Measurements from ENCODE around the gene QPCTL.
"Not testable (repeated sequence)": the region's sequence is repeated elsewhere in the genome, so short reads cannot be mapped to it uniquely, and the experiment has no call there.

Gene QPCTL

DNA sequence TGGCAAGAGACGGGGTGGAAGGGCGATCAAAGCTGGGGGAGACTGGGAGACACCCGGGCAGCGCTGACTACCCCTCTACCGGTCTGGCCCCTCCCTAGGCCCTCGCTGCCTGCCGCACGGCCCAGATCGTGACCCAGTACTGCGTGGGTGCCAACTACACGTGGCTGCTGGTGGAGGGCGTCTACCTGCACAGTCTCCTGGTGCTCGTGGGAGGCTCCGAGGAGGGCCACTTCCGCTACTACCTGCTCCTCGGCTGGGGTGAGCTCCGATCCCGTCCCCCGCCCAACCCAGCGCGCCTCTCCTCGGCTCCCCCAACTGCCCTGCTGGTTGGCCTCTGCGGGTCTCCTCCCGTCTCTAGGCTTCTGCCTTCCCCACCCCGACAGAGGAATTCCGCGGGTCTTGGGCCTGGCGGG lies 15.6 kb upstream of the QPCTL start:
- DNase-seq: peak; percentile 49

DNA sequence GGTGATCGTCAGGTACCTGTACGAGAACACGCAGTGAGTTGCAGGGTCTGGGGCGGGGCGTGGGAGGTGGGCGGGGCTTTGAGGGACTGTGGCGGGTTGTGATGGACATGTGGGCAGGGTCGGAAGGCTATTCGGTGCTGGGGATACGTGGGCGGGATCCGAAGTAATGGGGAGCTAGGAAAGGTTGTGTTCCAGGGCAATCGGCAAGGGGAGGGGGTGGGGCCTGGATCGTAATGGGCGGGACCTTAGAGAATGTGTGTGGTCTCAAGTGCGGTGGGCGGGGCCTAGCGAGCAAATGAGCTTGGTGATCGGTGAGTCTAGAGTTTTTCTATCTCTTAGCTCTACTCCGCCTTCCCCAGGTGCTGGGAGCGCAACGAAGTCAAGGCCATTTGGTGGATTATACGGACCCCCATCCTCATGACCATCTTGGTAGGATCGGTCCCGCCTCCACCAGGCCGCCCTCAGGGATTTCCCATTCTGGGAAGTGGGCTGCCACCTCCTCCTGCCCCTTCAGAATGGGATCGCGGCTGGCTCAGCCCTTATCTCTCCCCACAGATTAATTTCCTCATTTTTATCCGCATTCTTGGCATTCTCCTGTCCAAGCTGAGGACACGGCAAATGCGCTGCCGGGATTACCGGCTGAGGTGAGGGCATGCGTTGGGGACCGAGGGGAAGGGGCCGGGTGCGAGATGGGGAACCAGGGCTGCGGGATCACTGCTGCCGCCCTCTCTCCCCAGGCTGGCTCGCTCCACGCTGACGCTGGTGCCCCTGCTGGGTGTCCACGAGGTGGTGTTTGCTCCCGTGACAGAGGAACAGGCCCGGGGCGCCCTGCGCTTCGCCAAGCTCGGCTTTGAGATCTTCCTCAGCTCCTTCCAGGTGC lies 14.9 kb upstream of the QPCTL start:
- peak; percentile 82 for DNase-seq

DNA sequence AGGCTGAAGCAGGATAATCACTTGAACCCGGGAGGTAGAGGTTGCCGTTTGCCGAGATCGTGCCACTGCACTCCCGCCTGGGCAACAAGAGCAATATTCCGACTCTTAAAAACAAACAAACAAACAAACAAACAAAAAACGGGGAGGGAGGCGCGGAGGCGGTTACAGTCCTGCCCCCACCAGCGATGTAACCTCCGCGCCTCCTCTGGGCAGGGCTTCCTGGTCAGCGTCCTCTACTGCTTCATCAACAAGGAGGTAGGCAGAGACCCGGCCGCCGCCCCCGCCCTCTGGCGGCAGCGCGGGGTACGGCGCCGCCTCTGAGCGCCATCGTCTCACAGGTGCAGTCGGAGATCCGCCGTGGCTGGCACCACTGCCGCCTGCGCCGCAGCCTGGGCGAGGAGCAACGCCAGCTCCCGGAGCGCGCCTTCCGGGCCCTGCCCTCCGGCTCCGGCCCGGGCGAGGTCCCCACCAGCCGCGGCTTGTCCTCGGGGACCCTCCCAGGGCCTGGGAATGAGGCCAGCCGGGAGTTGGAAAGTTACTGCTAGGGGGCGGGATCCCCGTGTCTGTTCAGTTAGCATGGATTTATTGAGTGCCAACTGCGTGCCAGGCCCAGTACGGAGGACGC lies 11.0 kb upstream of the QPCTL start:
- DNase-seq: peak; percentile 77

DNA sequence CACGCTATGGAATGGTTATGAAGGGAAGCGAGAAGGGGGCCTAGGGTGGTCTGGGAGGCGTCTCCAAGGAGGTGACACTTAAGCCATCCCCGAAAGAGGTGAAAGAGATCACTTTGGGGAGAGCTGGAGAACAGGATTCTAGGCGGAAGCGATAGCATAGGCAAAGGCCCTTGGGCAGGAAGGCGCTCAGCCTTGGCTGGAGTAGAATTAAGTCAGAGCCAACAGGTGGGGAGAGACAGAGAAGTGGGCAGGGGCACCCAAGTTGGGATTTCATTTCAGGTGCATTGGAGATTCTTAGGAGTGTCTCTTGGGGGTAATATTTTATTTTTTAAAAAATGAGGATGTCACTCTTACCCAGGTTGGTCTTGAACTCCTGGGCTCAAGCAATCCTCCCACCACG lies 10.3 kb upstream of the QPCTL start:
- no peak for DNase-seq

DNA sequence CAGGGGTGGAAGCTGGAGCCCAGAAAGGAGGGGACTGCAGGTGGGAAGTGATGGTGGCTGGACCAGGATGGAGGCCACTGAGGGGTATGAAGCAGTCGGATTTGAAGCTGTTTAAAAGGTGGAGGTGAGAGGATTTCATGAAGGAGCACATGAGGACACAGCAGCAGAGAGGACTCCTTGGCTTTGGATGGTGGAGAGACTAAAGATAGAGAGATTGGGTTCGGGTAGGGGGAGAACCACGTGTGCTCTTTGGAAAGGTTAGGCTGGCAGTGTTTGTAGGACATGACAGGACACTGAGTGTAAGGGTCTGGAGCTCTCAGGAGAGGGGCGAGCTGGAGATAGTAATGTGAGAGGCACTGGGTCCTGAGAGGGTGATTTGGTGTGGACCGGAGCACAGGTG lies 9.6 kb upstream of the QPCTL start:
- DNase-seq: no peak

DNA sequence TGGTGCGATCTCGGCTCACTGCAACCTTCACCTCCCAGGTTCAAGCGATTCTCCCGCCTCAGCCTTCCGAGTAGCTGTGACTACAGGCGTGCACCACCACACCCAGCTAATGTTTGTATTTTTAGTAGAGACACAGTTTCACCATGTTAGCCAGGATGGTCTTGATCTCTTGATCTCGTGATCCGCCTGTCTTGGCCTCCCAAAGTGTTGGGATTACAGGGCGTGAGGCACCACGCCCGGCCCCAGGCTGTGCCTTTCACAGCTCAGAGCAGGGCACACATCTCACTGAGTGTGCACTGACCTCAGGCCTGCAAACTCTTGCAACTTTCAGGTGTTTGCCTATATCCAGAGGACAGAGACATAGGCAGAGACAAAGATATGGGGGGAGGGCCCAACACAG lies 7.4 kb upstream of the QPCTL start:
- DNase-seq: not testable (repeated sequence)

DNA sequence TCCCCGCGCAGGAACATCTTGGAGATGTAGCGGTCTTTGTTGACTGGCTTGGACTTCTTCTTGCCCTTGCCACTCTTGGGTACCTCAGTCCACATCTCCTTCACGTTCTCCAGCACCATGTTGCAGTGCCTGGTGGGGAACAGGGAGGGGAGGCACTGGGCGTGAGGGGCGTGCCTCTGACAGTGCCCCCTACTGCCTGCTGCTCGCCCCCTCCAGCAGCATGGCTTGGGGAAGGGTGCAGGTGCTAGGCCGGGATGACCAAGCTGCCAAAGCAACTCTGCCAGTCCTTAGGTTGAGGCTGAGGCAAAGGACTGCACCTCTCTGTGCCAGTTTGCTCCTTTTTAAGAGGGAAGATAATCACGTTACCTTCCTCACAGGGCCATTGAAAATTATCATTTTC lies 4.9 kb upstream of the QPCTL start:
- DNase-seq: no peak

DNA sequence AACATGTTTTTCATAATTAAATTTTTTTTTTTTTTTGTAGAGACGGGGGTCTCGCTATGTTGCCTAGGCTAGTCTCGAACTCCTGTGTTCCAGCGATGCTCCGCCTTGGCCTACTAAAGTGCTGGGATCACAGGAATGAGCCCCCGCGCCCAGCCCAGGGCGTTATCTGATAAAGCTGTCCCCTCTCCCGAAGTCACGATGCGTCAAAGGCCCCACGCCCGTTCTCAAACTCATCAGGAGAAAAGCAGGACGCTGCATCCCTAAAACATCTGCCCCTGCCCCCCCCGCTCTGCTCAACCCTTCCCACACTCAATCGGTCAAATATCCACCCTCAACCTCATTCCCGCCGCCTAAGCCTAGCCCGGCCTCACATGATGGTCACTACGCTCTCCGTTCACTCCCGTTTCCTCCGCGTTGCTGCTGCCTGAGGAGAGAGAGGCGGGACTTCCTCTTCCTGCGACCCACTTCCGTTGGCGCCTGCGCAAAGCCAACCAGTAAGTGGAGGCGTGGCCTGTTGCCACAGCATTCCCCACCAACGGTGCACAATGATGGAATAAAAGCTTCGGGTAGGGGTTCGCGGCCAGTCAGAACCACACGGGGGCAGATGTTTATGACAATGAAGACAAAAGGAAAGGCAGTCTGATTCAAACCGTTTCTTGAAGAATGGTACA lies 815 bp upstream of the QPCTL start, which contains the start of gene SNRPD2:
TSS of gene SNRPD2 (minus strand) at position 438 of the 671 bp plus-strand sequence. CDS start at position 373, 65 bp downstream.
- DNase-seq: peak; percentile 90

DNA sequence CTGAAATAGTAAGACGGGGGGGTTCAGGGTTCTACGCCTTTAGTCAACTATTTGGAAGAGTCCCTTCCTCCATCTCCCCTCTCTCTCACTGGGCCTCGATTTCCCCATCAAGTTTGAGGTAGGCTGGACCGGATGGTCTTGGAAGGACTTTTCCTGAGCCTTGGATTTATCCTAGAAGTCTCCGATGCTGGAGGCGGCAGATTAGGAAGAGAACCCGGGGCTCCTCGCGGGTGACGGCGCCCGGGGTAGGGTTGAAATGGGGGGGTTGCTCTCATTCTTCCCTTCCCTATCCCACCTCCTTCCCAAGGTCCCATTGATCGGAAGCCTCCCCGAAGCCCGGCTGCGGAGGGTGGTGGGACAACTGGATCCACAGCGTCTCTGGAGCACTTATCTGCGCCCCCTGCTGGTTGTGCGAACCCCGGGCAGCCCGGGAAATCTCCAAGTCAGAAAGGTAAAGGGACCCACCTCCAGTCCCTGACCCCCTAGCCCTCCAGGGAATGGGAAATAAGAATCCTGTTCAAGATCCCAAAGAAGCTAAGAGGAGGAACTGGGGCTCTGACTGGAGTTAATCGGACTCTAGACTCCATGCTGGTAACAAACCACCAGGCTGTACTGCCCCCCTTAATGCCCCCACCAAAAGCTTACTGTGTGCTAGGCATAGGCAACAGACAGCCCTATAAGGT lies 781 bp downstream of the QPCTL start:
- DNase-seq: peak; percentile 68

DNA sequence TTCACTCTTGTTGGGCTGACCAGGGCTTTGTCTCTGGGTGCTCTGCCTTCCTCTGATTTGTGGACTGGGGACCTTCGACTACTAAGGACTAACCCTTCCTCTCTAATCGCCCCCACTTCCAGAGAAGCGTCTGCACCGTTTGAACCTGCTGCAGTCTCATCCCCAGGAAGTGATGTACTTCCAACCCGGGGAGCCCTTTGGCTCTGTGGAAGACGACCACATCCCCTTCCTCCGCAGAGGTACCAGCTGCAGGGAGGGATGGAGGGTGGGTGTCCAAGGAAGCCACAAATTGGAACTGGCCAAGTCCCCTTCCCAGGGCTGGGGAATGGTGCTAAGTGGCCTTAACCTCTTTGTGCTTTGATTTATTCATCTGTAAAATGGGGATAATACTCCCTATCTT lies 9.2 kb downstream of the QPCTL start:
- DNase-seq: no peak

DNA sequence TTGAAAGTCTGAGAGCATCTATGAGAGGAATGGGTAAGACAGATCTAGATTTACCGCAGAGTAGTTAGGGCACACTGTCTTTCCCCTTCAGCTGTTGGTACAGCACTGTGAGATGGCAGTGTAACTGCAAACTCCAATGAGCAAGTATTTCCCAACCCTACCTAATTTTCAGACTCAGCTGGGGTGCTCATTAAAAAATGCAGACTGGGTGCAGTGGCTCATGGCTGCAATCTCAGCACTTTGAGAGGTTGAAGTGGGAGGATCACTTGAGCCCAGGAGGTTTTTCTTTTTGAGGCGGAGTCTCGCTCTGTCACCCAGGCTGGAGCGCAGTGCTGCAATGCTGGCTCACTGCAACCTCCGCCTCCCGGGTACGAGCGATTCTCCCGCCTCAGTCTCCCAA lies 12.6 kb downstream of the QPCTL start:
- DNase-seq: no peak

DNA sequence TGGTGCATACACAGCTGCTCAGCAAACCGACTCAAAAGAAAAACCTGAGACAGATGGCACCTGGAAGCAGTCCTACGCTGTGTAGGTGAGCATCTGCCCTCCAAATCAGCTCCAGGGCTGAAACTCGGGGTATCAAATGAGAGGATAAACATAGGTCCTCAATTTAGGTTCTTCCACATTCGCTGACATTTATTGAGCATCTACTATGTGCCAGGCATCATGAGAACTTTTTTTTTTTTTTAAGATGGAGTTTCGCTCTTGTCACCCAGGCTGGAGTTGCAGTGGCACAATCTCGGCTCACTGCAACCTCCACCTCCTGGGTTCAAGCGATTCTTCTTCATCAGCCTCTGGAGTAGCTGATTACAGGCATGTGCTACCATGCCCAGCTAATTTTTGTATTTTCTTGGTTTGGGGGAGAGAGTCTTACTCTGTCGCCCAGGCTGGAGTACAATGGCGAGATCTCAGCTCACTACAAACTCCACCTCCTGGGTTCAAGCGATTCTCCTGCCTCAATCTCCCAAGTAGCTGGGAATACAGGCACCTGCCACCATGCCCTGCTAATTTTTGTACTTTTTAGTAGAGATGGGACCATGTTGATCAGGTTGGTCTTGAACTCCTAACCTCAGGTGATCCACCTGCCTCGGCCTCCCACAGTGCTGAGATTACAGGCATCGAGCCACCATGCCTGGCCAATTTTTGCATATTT lies 13.4 kb downstream of the QPCTL start:
- no peak for DNase-seq

DNA sequence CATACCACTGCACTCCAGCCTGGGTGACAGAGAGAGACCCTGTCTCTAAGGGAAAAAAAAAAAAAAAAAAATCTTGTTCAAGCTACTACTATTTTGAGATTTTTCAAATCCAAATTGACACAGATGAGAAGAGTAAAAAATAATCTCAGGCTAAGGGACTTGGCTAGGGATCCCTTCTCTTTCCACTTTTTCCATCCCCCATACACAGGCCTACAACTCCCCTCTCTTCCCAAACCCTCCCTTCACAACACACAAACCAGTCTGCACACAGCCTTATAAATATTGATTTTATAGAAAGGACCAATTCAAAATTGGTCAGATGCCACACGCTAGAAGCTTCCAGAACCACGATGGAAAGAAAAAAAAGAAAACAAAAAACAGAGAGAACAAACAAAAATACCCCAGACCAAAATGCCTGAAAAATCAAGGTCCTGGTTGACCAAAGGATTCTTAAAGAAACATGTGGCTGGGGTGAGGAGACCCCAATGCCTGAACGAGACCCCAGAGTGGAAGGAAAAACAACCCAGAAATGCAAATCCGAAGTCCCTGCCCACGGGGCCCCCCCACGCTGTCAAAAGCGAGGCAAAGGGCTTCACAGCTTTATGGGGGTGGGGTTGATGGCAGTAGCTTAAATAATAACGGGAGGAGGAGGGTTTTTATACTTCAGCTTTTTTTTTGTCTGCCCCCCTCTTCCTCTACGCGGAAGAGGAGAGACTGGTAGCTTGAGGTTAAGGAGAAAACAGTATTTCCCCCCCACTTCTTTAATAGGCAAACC lies 18.1 kb downstream of the QPCTL start:
- no peak for DNase-seq

DNA sequence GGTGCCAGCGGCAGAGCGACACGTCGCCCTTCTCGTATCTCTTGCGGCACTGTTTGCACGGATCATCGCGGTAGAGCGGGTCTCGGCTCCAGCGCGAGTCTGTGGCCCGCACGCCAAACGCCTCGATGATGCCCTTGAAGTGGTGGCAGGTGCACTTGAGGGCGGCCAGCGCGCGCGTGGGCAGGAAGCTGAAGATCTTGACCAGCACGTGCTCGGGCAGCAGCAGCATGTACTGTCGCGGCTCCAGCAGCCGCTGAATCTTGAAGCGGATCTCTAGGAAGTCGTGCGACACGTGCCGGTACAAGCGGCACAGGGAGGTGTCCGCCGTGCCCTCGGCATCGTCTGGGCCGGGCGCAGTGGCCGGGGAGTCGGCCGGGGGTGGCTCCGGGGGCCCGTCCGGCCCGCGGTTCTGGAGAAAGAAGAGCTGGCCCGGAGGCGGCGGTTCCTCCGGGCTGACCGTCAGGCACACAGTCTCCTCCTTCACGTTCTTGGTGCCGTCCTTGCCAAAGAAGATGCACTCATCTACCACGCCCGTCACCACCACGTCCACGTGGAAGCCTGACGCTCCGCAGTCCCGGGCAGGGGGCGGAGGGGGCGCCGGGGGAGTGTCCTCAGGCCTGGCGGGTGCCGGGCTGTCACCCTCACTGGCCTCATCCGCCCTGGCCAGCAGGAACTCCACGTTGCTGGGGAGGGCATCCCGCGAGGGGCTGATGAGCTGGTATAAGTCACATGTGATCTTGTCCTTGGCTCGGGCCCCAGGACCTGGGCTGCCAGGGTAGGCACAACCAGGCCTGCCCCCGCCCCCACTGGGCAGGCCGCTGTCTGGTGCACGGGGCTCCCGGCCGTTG lies 19.6 kb downstream of the QPCTL start:
- no peak for DNase-seq

DNA sequence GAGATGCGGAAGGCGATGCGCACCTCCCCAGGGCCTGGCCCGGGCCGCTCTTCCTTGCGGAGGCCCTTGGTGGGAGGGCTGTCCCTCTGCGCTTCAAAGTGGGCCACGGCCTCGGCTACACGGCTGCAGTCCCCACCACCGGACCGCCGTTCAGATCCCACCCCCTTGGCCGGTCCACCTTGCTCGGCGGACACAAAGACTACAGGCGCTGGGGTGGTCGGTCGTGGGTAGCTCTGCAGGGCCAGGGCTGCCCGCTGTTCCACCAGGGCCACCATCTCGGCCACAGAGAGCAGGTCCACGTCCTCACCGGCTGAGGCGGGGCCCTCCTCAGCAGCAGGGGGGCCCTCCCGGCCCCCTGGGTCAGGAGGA lies 20.2 kb downstream of the QPCTL start:
- no peak for DNase-seq

DNA sequence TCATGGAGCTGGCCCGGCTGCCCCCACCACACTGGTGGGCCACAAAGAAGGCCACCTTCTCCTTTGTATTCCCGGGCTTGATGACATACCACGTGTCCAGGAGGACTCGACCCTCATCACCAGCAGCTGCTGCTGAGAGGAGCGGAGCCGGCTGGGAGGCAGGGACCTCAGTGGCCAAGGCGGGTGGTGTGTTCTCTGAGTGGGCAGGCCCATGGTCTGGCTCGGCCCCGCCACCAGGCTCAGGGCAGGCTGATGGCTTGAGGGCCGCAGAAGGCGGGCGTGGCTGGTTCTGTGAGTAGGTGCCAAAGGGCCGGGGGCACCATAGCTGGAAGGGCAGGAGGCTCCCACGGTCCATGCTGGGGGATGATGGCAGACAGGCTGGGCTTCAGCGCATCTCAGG lies 20.7 kb downstream of the QPCTL start:
- DNase-seq: no peak

DNA sequence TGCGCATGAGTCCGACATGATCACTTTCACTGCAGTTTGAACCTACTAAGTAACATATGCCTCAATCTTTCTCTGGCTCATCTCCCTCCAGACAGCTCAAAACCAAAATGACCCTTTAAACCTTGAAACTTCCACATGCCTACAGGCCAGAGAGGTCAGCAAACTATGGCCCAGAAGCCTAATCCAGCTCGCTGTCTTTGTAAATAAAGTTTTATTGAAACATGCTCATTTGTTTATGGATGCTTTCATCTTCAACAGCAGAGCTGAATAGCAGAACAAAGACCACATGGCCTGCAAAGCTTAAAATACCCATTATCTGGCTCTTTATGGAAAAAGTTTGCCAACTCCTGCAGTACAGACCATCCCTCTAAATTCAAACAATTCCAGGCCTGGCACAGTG lies 22.7 kb downstream of the QPCTL start:
- no peak for DNase-seq

DNA sequence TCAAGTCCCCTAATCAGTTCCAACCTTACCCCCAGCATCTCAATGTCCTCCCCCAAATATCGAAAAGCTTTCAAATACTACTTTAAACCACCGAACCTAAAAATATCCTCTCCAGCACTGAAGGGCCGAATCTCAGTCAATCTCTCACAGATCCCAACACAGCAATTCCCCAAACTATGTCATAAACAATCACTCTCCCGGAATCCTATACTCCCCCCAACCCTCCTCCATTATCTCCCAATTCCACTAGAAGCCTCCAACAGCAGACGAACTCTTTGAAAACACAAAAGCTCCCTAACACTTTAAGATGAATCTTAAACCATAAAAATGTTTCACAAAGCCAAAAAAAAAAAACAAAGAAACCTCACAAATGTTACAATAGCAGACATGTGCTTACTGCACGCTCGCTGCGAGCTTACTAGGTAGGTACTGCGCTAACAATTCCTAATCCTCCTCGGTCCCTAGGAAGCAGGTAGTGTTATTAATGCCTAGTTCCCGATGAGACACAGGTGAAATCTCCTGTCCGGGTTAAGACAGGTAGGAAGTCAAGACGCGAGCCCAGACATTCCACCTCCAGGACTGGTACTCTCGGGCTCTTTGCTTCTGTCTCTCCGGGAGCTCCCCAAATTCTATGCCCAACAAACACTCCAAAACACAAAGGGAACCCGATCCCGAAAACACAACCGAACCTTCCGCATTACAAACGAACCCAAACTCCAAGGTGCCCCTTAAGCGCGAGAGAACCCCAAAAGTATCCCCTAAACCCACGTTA lies 24.1 kb downstream of the QPCTL start:
- DNase-seq: no peak

DNA sequence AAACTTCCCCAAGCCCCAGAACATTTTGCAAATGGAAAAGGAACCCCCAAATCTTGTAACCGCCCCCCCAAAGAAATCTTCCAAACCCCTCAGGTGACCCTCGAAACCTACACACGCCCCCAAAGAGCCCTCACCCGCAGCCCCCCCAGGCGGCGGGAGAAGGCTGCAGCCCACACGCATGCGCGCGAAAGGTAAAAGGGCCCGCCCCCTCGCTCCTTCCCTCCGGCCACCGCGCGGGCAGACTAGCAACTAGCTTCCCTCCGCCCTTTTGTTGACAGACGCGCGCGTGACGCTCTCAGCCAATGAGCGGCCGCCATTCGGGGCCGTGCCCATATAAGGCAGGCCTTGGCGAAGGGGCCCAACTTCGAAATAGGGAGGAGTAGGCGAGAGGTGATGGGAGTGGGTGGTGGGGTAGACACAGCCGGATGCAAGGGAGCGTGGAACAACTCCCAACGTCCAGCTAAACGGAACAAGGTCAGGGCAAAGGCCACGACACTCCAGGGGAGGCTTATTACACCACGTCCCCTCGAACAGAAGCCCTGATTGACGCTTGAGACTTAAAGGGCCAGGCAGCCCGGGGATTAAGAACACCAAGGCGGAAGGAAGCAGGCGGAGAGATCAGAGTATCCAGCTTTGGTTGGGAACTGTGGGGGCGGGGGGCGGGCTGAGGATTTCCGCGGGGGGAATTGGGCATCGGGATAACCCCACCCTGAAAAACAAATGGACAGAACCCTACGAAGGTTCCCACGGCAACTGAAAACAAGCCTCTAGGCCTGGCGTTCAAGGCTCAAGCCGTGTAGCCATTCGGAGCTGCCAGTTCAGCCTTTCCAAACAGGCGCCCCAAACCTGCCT lies 24.9 kb downstream of the QPCTL start:
- DNase-seq: peak; percentile 98
